ENCODE measurements around the gene JAG1. TPM values are rescaled to one million over a fixed set of nuclear protein-coding genes. Genes with fewer than 3 reads are reported as not detected.
A peak's percentile ranks its signal among the peaks of the same experiment; 100 is the strongest.

Gene JAG1
- total and polyA plus RNA-seq, 2 donors (not counting 3 experiments of a cell fraction or from before 2014, with no cell fraction given) = 19.7 to 37.0 TPM

DNA sequence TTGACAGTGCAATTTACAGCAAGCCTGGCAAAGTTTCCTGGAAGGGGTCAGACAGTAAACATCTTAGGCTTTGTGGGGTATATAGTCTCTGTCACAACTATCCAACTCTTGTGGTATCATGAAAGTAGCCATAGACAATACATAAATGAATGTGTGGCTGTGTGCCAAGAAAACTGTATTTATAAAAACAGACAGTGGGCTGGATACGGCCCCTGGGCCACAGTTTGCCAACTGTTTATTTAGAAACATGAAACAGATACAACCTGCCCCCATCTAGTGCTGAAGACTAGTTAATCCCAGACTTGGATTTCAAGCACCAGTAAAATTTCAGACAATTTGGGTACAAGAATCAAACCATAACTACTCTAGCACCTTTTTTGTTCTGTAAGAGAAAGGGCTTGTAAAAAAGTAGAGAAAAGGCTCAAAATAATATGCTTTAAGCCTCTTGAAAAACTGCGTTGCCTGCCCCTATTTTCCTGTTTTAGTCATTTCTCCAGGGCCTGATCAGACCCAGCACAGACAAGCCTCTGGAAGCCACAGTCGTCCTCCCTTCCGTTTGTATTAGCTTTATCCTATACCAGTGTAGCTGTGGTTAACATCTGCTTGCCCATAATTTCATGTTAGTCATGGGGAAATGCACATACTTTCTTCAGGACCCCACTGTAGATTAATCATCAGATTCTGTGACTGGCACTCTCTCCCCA, 30.8 kb downstream of the JAG1 start:
- no peak overlapping the region for H3K9ac ChIP-seq (replicated peaks; ENCODE audit: extremely low read depth, insufficient read depth, low read length)
- peak; percentile 71 for FAIRE-seq
- H3K4me2 ChIP-seq (ENCODE audit: insufficient read depth, low read length) = no peak overlapping the region
- H3K9me3 ChIP-seq (replicated peaks; ENCODE audit: control insufficient read depth, insufficient read depth, low read length) = no peaks in the 10 kb centered on the region
- H3K4me1 ChIP-seq (ENCODE audit: control insufficient read depth, extremely low read depth, insufficient read depth, low read length) = peaks cover 6% of the 10 kb centered on the region
- no peaks in the 10 kb centered on the region for H4K20me1 ChIP-seq (replicated peaks; ENCODE audit: control insufficient read depth, extremely low read depth, insufficient read depth, low read length)
- intact Hi-C loops (cut with micrococcal nuclease) = no loop called here
- H3K27me3 ChIP-seq (ENCODE audit: control insufficient read depth in 2 of 2, insufficient read depth in 2 of 2, low read length in 2 of 2) = no peaks in the 10 kb centered on the region
- dilution Hi-C loops (cut with MboI; ENCODE audit: extremely low pct_ligation_motif_present, low sequenced_read_pairs) = no loop called here
- ChIA-PET CTCF (no interaction called here), POLR2A (no interaction called here)
- peaks cover 16 to 66% of the 10 kb centered on the region in 2 experiments for H3K36me3 ChIP-seq (ENCODE audit: control insufficient read depth in 2 of 2, extremely low read depth in 1 of 2, insufficient read depth in 2 of 2, low read length in 2 of 2)
- no peak overlapping the region for H3K4me3 ChIP-seq (replicated peaks in 1 of 3; ENCODE audit: insufficient read depth in 1 of 3, low read depth in 1 of 3, low read length in 3 of 3)
- BruUV-seq (replicated peaks) = no TSS peak
- H3K9me1 ChIP-seq (replicated peaks; ENCODE audit: control insufficient read depth, extremely low read depth, insufficient read depth, low read length) = no peaks in the 10 kb centered on the region
- H2AFZ ChIP-seq (ENCODE audit: low read depth, low read length) = no peak overlapping the region
- TF ChIP-seq MYC (IDR thresholded peaks at IDR 0.05; ENCODE audit: low read depth, low read length) (no peak), POLR2A (IDR thresholded peaks at IDR 0.05; ENCODE audit: low read depth, low read length) (no peak), EZH2 (IDR thresholded peaks at IDR 0.05; ENCODE audit: borderline replicate concordance, low read depth, low read length, severe bottlenecking) (no peak), JUN (IDR thresholded peaks at IDR 0.05; ENCODE audit: borderline replicate concordance, insufficient read depth, insufficient read length, low read depth) (no peak), CTCF (IDR thresholded peaks at IDR 0.05; ENCODE audit: extremely low read depth in 1 of 2, insufficient read depth in 1 of 2, low read depth in 1 of 2, low read length in 2 of 2) (no peak), FOS (IDR thresholded peaks at IDR 0.05; ENCODE audit: borderline replicate concordance, insufficient read depth, low read length) (no peak)
- TF ChIP-seq, protein P1, sequence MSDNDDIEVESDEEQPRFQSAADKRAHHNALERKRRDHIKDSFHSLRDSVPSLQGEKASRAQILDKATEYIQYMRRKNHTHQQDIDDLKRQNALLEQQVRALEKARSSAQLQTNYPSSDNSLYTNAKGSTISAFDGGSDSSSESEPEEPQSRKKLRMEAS (IDR thresholded peaks at IDR 0.05; ENCODE audit: insufficient read depth, insufficient read length) = no peak
- peak; percentile 53 for DNase-seq (ENCODE audit: low read depth, low spot score)
- H3K79me2 ChIP-seq (ENCODE audit: control insufficient read depth, insufficient read depth, low read length) = no peaks in the 10 kb centered on the region
- H3K27ac ChIP-seq (ENCODE audit: insufficient read depth, low read depth, low read length) = peak overlapping the region; percentile 29

Data from endothelial cell of umbilical vein (primary cell).